Trophoblast cell (in vitro differentiated cells and primary cell): ENCODE measurements around the gene PSG2.
"Not testable (repeated sequence)": the region's sequence is repeated elsewhere in the genome, so short reads cannot be mapped to it uniquely, and the experiment has no call there.

Source experiments
- DNase-seq, 2 donors: peaks; one replicate each; pipeline ENCODE4 v3.0.0-alpha.2; 2016
- H2AFZ ChIP-seq: 2 replicates; pipeline ENCODE4 v1.6.1; 2013; ENCODE audit warnings: low read length, moderate library complexity, mild to moderate bottlenecking; ENCODE audit not compliant: insufficient read depth, poor library complexity
- H2AK5ac ChIP-seq: 2 replicates; pipeline ENCODE4 v1.6.1; 2013; ENCODE audit warnings: mild to moderate bottlenecking, low read length
- H2BK120ac ChIP-seq: 2 replicates; pipeline ENCODE4 v1.6.1; 2013; ENCODE audit warnings: low read length, mild to moderate bottlenecking, moderate library complexity; ENCODE audit not compliant: insufficient read depth, poor library complexity
- H2BK12ac ChIP-seq: 2 replicates; pipeline ENCODE4 v1.6.1; 2013; ENCODE audit warnings: mild to moderate bottlenecking, low read length, moderate library complexity
- H2BK5ac ChIP-seq: 2 replicates; pipeline ENCODE4 v1.6.1; 2013; ENCODE audit warnings: low read length, low read depth, moderate library complexity, mild to moderate bottlenecking; ENCODE audit not compliant: poor library complexity
- H3K14ac ChIP-seq: 2 replicates; pipeline ENCODE4 v1.6.1; 2013; ENCODE audit warnings: mild to moderate bottlenecking, low read length
- H3K18ac ChIP-seq: 2 replicates; pipeline ENCODE4 v1.6.1; 2013; ENCODE audit warnings: mild to moderate bottlenecking, low read length
- H3K23ac ChIP-seq: 2 replicates; pipeline ENCODE4 v1.6.1; 2013; ENCODE audit warnings: low read length
- H3K27ac ChIP-seq: 2 replicates; pipeline ENCODE4 v1.5.1; 2013; ENCODE audit warnings: low read depth, mild to moderate bottlenecking, inconsistent platforms, low read length, moderate library complexity
- H3K27me3 ChIP-seq: 2 replicates; pipeline ENCODE4 v1.6.1; 2013; ENCODE audit warnings: inconsistent platforms, mild to moderate bottlenecking, low read length, moderate library complexity; ENCODE audit not compliant: insufficient read depth
- H3K36me3 ChIP-seq, 2 experiments: 1 replicate in 1 of 2; 2 replicates in 1 of 2; pipeline ENCODE4 v1.6.1; 2013; ENCODE audit warnings: low read length in 2 of 2, mild to moderate bottlenecking in 2 of 2, moderate library complexity in 1 of 2; ENCODE audit not compliant: insufficient read depth in 2 of 2, control insufficient read depth in 1 of 2
- H3K4ac ChIP-seq: 2 replicates; pipeline ENCODE4 v1.6.1; 2013; ENCODE audit warnings: low read depth, mild to moderate bottlenecking, low read length, moderate library complexity
- H3K4me1 ChIP-seq, 2 experiments: 1 replicate in 1 of 2; 2 replicates in 1 of 2; pipeline ENCODE4 v1.6.1; 2013; ENCODE audit warnings: low read length in 2 of 2, mild to moderate bottlenecking in 2 of 2, moderate library complexity in 1 of 2; ENCODE audit not compliant: insufficient read depth in 2 of 2, control insufficient read depth in 1 of 2
- H3K4me2 ChIP-seq: 2 replicates; pipeline ENCODE4 v1.6.1; 2013; ENCODE audit warnings: inconsistent platforms, mild to moderate bottlenecking, low read length, moderate library complexity
- H3K4me3 ChIP-seq: 2 replicates; pipeline ENCODE4 v1.5.1; 2013; ENCODE audit warnings: mild to moderate bottlenecking, low read depth, low read length, inconsistent platforms
- H3K79me1 ChIP-seq: one replicate; pipeline ENCODE4 v1.6.1; 2013; ENCODE audit warnings: low read length
- H3K79me2 ChIP-seq: 2 replicates; pipeline ENCODE4 v1.6.1; 2013; ENCODE audit warnings: low read length, mild to moderate bottlenecking; ENCODE audit not compliant: control insufficient read depth, insufficient read depth, poor library complexity
- H3K9ac ChIP-seq: 2 replicates; pipeline ENCODE4 v1.6.1; 2013; ENCODE audit warnings: mild to moderate bottlenecking, low read length
- H3K9me3 ChIP-seq: 2 replicates; pipeline ENCODE4 v1.6.1; 2013; ENCODE audit warnings: low read depth, mild to moderate bottlenecking, control low read depth, inconsistent platforms, low read length; ENCODE audit not compliant: insufficient read depth
- H4K12ac ChIP-seq: 2 replicates; pipeline ENCODE4 v1.6.1; 2013; ENCODE audit warnings: low read depth, mild to moderate bottlenecking, low read length, moderate library complexity
- H4K8ac ChIP-seq: 2 replicates; pipeline ENCODE4 v1.6.1; 2013; ENCODE audit warnings: low read depth, mild to moderate bottlenecking, low read length, moderate library complexity
- H4K91ac ChIP-seq: one replicate; pipeline ENCODE4 v1.6.1; 2013; ENCODE audit warnings: low read depth, mild to moderate bottlenecking, low read length, moderate library complexity
- WGBS: extraction: QIAGEN DNeasy Blood & Tissue Kit; methylation state at CpG from one replicate; pipeline ENCODE4 v1.1.7; 2013; ENCODE audit warnings: missing lambda C conversion rate; ENCODE audit not compliant: insufficient read length, insufficient coverage; ENCODE audit errors: extremely low coverage; 5-methylcytosine and 5-hydroxymethylcytosine counted together

Gene PSG2

DNA sequence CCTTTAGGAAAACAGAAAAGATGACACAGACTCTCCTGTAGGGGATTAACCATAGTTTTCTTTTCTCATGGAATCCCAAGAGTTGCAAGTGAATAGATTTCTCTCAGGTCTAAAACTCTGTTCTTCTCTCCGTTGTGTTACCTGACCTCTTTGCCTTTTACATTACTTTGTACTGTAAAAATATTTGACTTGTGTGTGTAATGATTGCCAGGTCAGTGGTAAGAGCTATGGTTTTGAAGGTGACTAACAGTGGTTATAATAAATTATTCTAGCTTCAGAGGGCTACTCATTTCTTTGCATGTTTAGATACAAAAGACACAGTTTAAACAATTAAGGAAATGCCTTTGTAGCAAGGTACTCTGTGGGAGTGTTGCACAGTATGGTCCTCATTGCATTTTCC is 23.0 kb upstream of the PSG2 start:
- no peak overlapping the region for H4K91ac ChIP-seq
- H3K14ac ChIP-seq, result no peak overlapping the region
- no peak overlapping the region for H2BK120ac ChIP-seq
- no peak overlapping the region for H2AFZ ChIP-seq
- DNase-seq, result no peak
- no peak overlapping the region for H2BK5ac ChIP-seq
- no peak overlapping the region for H3K4me3 ChIP-seq
- no peak overlapping the region for H2AK5ac ChIP-seq
- no peaks in the 10 kb centered on the region for H3K27me3 ChIP-seq
- H3K79me2 ChIP-seq, result no peaks in the 10 kb centered on the region
- H3K9ac ChIP-seq, result no peak overlapping the region
- H3K4me2 ChIP-seq, result no peak overlapping the region
- no peaks in the 10 kb centered on the region for H3K79me1 ChIP-seq
- H3K27ac ChIP-seq, result no peak overlapping the region
- no peak overlapping the region for H2BK12ac ChIP-seq
- WGBS, result no CpG with 5 or more reads among the region's 1 CpG
- no peak overlapping the region for H3K4ac ChIP-seq
- H3K9me3 ChIP-seq, result peaks cover 3% of the 10 kb centered on the region
- no peak overlapping the region for H3K23ac ChIP-seq
- H4K8ac ChIP-seq, result no peak overlapping the region
- no peaks in the 10 kb centered on the region for H3K36me3 ChIP-seq
- no peak overlapping the region for H4K12ac ChIP-seq
- no peak overlapping the region for H3K18ac ChIP-seq
- no peaks in the 10 kb centered on the region for H3K4me1 ChIP-seq

DNA sequence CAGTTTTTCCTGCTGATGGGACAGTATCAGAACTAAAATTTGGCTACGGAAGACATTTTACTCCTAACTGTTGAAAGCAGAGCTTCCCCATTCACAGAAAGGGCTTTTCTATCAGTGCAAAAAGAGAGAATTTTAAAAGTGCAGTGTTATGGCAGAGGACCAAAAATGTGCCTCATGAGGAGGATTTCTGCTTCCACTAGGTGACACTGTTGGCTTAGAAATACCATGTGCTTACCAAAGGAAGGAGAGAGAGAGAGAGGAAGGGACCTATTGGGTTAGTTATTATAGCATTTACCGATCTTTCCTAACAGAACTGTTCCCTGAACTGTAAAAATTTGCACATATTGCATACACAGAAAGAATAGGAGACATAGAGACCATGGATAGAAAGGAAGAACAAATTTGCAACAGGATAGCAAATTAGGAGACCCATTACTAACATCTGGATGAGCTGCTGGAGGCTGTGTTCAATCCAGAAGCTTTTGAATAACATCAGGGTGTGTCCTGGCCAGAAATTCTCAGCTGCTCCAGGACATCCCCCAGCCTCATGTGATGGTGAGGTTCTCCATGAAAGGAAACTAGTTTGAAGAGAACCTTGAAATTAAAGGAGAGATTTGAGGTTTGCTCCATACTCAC is 21.8 kb upstream of the PSG2 start:
- H2AFZ ChIP-seq, H3K4ac ChIP-seq, H3K18ac ChIP-seq, H3K27ac ChIP-seq, H3K9ac ChIP-seq, H3K79me2 ChIP-seq, H2BK120ac ChIP-seq, H3K79me1 ChIP-seq, H3K4me3 ChIP-seq, H3K4me1 ChIP-seq, H4K8ac ChIP-seq, H2BK12ac ChIP-seq, H2BK5ac ChIP-seq, H3K23ac ChIP-seq, H3K9me3 ChIP-seq, H2AK5ac ChIP-seq, H3K4me2 ChIP-seq, H4K91ac ChIP-seq, H3K27me3 ChIP-seq, H3K36me3 ChIP-seq, H3K14ac ChIP-seq, H4K12ac ChIP-seq: not testable (repeated sequence)
- peak; percentile 43 to 77 for DNase-seq
- no CpG with 5 or more reads among the region's 2 CpGs for WGBS

DNA sequence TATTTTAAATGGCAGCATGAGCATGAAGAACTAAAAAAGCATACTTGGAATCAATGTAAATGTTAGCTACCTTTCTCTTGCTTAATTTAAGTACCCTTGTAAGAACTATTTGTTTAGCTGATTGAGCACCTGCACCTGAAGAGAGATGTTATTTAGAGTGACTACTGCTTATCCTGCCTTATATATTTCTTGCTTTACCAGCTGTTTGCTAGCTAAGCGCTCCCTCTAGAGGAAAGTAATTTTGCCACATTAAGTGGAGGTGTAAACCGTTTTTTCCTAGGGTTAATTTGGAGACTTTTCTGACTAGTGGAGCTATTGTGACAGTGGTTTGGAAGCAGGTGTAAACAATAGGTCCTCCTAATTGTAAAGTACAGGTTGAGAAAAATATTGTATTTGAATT is 19.4 kb upstream of the PSG2 start:
- H3K36me3 ChIP-seq, result no peaks in the 10 kb centered on the region
- no peak overlapping the region for H2AK5ac ChIP-seq
- WGBS, result no CpG with 5 or more reads among the region's 2 CpGs
- no peak overlapping the region for H2BK120ac ChIP-seq
- H4K91ac ChIP-seq, result no peak overlapping the region
- no peak overlapping the region for H3K27ac ChIP-seq
- H2AFZ ChIP-seq, result no peak overlapping the region
- peak in 1 of 2 donors; percentile 48 for DNase-seq
- no peaks in the 10 kb centered on the region for H3K79me1 ChIP-seq
- no peak overlapping the region for H3K9ac ChIP-seq
- H3K18ac ChIP-seq, result no peak overlapping the region
- H3K4me3 ChIP-seq, result no peak overlapping the region
- H3K4me1 ChIP-seq, result no peaks in the 10 kb centered on the region
- H2BK12ac ChIP-seq, result no peak overlapping the region
- H3K4me2 ChIP-seq, result no peak overlapping the region
- H3K23ac ChIP-seq, result no peak overlapping the region
- H3K9me3 ChIP-seq, result peaks cover 6% of the 10 kb centered on the region
- H3K79me2 ChIP-seq, result no peaks in the 10 kb centered on the region
- no peak overlapping the region for H4K12ac ChIP-seq
- H2BK5ac ChIP-seq, result no peak overlapping the region
- no peaks in the 10 kb centered on the region for H3K27me3 ChIP-seq
- H3K14ac ChIP-seq, result no peak overlapping the region
- no peak overlapping the region for H4K8ac ChIP-seq
- H3K4ac ChIP-seq, result no peak overlapping the region

DNA sequence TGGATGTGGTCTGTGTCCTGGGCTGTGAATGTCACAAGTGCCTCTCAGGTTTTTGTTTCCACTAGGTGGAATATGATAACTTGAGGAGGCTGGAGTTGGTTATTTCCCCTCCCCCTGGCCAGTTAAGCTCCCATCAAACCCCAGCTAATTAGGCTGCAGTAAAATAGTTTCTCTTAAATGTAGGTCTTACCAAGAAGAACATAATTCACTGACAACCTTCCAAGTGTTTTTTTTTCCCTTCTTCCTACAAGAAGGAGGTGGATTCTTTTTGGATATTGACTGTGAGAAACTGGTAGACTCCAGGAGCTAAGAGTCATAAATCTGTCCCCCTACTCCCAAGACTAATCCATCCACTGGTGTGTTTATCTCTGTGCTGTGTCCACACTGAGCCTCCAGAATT is 15.9 kb upstream of the PSG2 start:
- H4K91ac ChIP-seq, H4K8ac ChIP-seq, H2AFZ ChIP-seq, H3K23ac ChIP-seq, H3K18ac ChIP-seq, H4K12ac ChIP-seq, H3K79me1 ChIP-seq, H2BK120ac ChIP-seq, H3K14ac ChIP-seq, H3K4me3 ChIP-seq, H3K9ac ChIP-seq, H3K27me3 ChIP-seq, H3K4me1 ChIP-seq, H3K4ac ChIP-seq, DNase-seq, H2BK5ac ChIP-seq, H3K36me3 ChIP-seq, H3K79me2 ChIP-seq, H2BK12ac ChIP-seq, H3K27ac ChIP-seq, H3K4me2 ChIP-seq, H2AK5ac ChIP-seq: not testable (repeated sequence)
- peaks cover 15% of the 10 kb centered on the region for H3K9me3 ChIP-seq
